ENCODE results near the gene TNFAIP6.

GRCh38 chr2:151367571-151367970 lies 10.2 kb downstream of the TNFAIP6 start:
- TF ChIP-seq, protein P1, sequence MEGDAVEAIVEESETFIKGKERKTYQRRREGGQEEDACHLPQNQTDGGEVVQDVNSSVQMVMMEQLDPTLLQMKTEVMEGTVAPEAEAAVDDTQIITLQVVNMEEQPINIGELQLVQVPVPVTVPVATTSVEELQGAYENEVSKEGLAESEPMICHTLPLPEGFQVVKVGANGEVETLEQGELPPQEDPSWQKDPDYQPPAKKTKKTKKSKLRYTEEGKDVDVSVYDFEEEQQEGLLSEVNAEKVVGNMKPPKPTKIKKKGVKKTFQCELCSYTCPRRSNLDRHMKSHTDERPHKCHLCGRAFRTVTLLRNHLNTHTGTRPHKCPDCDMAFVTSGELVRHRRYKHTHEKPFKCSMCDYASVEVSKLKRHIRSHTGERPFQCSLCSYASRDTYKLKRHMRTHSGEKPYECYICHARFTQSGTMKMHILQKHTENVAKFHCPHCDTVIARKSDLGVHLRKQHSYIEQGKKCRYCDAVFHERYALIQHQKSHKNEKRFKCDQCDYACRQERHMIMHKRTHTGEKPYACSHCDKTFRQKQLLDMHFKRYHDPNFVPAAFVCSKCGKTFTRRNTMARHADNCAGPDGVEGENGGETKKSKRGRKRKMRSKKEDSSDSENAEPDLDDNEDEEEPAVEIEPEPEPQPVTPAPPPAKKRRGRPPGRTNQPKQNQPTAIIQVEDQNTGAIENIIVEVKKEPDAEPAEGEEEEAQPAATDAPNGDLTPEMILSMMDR (IDR thresholded peaks at IDR 0.05), result no peak
- TF ChIP-seq POLR2A (IDR thresholded peaks at IDR 0.05), result no peak

Measured in lower leg skin (tissue), 3 donors.